Tibial artery (tissue), 4 donors: ENCODE data around the gene PPP4R3A.
A peak's percentile ranks its signal among the peaks of the same experiment; 100 is the strongest.

Experiments used
- DNase-seq, 2 donors: peaks; one replicate each; pipeline ENCODE4 v3.0.0-alpha.2; 2019
- H3K27ac ChIP-seq, 2 donors: fragments of 200-600 bp; sonication (generic) in 1 of 2; 1 replicate in 1 of 2; 2 replicates in 1 of 2; pipeline ENCODE4 v1.5.1; 2018 to 2019; ENCODE audit warnings: mild to moderate bottlenecking in 1 of 2
- H3K27me3 ChIP-seq, 2 donors: fragments of 200-600 bp; sonication (generic) in 1 of 2; one replicate each; pipeline versions ENCODE4 v1.5.1 to v1.6.0; 2016 to 2019
- H3K36me3 ChIP-seq, 3 donors: fragments of 200-600 bp; sonication (generic) in 2 of 3; one replicate each; pipeline ENCODE4 v1.5.1; 2016 to 2019; ENCODE audit warnings: mild to moderate bottlenecking in 2 of 3
- H3K4me1 ChIP-seq, 4 donors: fragments of 200-600 bp; sonication (generic) in 2 of 4; 1 replicate in 3 of 4; 2 replicates in 1 of 4; pipeline ENCODE4 v1.5.1; 2016 to 2019
- H3K4me3 ChIP-seq, 2 donors: fragments of 200-600 bp; sonication (generic) in 1 of 2; 1 replicate in 1 of 2; 2 replicates in 1 of 2; pipeline ENCODE4 v1.5.1; 2018 to 2019; ENCODE audit warnings: mild to moderate bottlenecking in 2 of 2
- H3K9me3 ChIP-seq, 3 donors: fragments of 200-600 bp; sonication (generic) in 1 of 3; one replicate each; pipeline ENCODE4 v1.5.1; 2016 to 2019
- intact Hi-C: fragments of 100-400 bp; cut with DNase I; formaldehyde crosslinking; loops from one replicate; pipeline ENCODE4 v1.15.0; 2023; ENCODE audit warnings: low total_unique reads
- TF ChIP-seq, protein P1 (sequence below), 2 experiments: fragments of 200-600 bp in 1 of 2; fragments of 450-650 bp in 1 of 2; IDR thresholded peaks; one replicate each; pipeline ENCODE4 v1.5.1; 2017 to 2019; ENCODE audit warnings: antibody characterized with exemption in 2 of 2, mild to moderate bottlenecking in 1 of 2, moderate library complexity in 1 of 2

PPP4R3A gene

DNA sequence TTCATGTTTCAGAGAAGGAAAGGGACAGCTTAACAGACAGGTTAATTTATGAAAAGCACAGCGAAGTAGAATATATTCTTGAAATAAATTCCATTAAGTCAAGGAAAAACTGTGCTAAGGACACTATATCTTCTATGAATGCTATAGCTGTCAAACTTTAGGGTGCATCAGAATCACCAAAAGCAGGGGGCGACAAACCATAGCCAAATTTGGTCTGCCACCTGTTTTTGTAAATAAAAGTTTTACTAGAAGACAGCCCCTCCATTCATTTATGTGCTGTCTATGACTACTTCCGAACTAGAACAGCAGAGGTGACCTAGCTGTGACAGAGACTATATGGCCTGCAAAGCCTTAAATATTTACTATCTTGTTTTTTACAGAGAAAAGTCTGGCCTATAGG, 25.9 kb downstream of the PPP4R3A start:
- H3K27me3 ChIP-seq: no peaks in the 10 kb centered on the region
- H3K4me3 ChIP-seq: no peak overlapping the region
- peaks cover 0 to 36% (median 18%) of the 10 kb centered on the region in 4 donors for H3K4me1 ChIP-seq
- H3K36me3 ChIP-seq: peaks cover 35 to 59% (median 46%) of the 10 kb centered on the region in 3 donors
- TF ChIP-seq, protein P1, sequence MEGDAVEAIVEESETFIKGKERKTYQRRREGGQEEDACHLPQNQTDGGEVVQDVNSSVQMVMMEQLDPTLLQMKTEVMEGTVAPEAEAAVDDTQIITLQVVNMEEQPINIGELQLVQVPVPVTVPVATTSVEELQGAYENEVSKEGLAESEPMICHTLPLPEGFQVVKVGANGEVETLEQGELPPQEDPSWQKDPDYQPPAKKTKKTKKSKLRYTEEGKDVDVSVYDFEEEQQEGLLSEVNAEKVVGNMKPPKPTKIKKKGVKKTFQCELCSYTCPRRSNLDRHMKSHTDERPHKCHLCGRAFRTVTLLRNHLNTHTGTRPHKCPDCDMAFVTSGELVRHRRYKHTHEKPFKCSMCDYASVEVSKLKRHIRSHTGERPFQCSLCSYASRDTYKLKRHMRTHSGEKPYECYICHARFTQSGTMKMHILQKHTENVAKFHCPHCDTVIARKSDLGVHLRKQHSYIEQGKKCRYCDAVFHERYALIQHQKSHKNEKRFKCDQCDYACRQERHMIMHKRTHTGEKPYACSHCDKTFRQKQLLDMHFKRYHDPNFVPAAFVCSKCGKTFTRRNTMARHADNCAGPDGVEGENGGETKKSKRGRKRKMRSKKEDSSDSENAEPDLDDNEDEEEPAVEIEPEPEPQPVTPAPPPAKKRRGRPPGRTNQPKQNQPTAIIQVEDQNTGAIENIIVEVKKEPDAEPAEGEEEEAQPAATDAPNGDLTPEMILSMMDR (IDR thresholded peaks at IDR 0.05): no peak
- no peak for DNase-seq
- H3K9me3 ChIP-seq: no peaks in the 10 kb centered on the region
- intact Hi-C loops: no loop called here
- H3K27ac ChIP-seq: no peak overlapping the region

DNA sequence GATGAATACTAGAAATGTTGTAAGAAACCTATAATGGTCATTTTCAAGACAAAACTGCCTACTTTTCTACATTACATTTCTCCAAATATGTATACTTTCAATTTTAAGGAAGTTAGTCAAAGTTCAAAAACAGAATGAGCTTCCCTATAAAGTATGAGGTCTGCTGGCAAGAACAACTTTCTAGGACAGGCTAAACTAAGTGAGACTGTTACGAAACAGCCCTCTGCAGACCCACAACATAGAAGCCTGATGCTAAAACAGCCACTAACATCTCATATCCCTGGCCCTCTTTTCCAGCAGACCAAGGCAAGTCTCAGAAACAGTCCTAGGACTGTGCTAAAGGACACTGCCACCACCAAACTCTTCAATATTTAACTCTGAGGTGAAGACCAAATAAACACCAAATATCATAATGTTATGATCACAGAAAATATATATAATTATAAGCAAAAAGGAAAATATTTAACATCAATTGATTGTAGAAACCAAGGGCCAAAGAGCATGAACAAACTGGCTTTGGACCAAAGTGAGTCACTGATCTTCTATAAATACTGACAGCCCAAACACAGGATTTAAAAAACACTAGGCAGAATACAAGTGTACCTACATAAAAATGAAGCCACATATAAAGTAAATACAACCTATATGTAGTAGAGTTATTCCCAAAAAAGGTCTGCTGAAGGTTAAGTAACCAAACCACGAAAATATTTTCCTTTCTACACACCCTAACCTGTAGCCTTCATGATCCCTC, 27.7 kb downstream of the PPP4R3A start:
- no peak for DNase-seq
- intact Hi-C loops: no loop called here
- peaks cover 0 to 51% (median 20%) of the 10 kb centered on the region in 4 donors for H3K4me1 ChIP-seq
- H3K27ac ChIP-seq: peak overlapping the region; percentile 23 to 45
- TF ChIP-seq, protein P1 (IDR thresholded peaks at IDR 0.05): no peak
- peaks cover 35 to 63% (median 56%) of the 10 kb centered on the region in 3 donors for H3K36me3 ChIP-seq
- H3K9me3 ChIP-seq: no peaks in the 10 kb centered on the region
- H3K27me3 ChIP-seq: no peaks in the 10 kb centered on the region
- no peak overlapping the region for H3K4me3 ChIP-seq

DNA sequence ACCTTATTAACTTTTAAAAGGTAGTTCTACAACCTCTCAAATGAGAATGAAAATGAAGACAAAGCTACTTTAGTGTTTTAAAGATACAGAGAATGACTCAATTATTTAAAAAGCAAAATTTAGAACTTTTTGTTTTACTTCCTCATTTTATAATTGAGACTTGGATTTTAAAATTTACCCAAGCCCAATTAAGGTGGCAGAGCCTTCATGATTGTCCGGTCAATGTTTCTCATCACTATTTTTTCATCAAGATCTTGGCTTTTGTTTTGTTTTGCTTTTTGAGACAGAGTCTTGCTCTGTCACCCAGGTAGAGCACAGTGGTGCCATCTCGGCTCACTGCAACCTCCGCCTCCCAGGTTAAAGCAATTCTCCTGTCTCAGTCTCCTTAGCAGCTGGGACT, 32.7 kb downstream of the PPP4R3A start:
- Histone ChIP-seq H3K27ac (no peak overlapping the region), H3K4me1 (peaks cover 0 to 37% (median 9%) of the 10 kb centered on the region in 4 donors), H3K9me3 (no peaks in the 10 kb centered on the region), H3K36me3 (peaks cover 51 to 84% (median 79%) of the 10 kb centered on the region in 3 donors), H3K27me3 (no peaks in the 10 kb centered on the region), H3K4me3 (no peak overlapping the region)
- TF ChIP-seq, protein P1 (IDR thresholded peaks at IDR 0.05): no peak
- intact Hi-C loops: no loop called here
- no peak for DNase-seq

DNA sequence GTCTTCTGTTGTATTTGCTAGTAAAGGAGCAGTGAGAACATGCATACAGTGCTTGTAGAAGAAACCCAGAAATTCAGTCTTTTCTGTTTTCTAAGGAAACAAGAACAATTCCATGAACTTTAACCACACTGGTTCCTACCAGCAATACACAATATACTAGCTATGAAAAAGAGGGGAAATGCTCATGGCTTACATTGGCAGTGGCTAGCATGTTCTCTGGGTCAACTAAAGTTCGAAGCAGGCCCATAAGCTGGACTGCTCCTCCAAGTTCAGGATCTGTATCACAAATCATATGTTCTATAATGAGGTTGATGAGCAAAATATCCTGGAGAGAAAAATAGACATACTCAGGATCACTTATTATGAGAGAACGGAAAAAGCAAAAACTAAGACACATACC, 37.1 kb downstream of the PPP4R3A start:
- DNase-seq: no peak
- Histone ChIP-seq H3K36me3 (peaks cover 63 to 83% (median 68%) of the 10 kb centered on the region in 3 donors), H3K4me3 (no peak overlapping the region), H3K9me3 (no peaks in the 10 kb centered on the region), H3K4me1 (peaks cover 0 to 7% (median 0%) of the 10 kb centered on the region in 4 donors), H3K27ac (no peak overlapping the region), H3K27me3 (no peaks in the 10 kb centered on the region)
- TF ChIP-seq, protein P1 (IDR thresholded peaks at IDR 0.05): no peak
- intact Hi-C loops: no loop called here

DNA sequence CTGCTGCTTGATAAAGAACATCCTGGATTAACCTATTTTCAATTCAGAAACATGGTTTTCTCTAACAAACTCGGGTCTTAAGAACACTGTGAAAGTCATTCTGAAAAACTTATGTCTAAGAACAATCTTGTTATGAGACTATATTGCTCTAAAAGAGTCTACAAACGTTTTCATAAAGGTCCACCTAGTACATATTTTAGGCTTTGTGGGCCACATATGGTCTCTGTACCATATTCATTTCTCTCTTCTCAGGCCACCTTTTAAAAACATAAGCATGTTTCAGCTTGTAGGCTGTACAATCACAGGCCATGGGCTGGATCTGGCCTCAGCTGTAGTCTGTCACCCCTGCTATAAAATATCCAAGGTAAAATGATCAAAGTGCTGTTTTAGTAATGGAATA, 39.9 kb downstream of the PPP4R3A start:
- Histone ChIP-seq H3K9me3 (no peaks in the 10 kb centered on the region), H3K4me1 (no peaks in the 10 kb centered on the region), H3K36me3 (peaks cover 66 to 77% (median 69%) of the 10 kb centered on the region in 3 donors), H3K4me3 (no peak overlapping the region), H3K27ac (no peak overlapping the region), H3K27me3 (no peaks in the 10 kb centered on the region)
- intact Hi-C loops: no loop called here
- TF ChIP-seq, protein P1 (IDR thresholded peaks at IDR 0.05): no peak
- no peak for DNase-seq
